Stimulated activated CD4-positive, alpha-beta T cell treated with anti-CD3 and anti-CD28 coated beads, Interleukin-1b, Interleukin-23, amount 100 ng/mL, for 4 hours (primary cell): Measurements from ENCODE around the gene LASP1NB.
"Not testable (repeated sequence)": the region's sequence is repeated elsewhere in the genome, so short reads cannot be mapped to it uniquely, and the experiment has no call there.

Experiments
- DNase-seq, 2 donors: peaks; one replicate each; pipeline ENCODE4 v3.0.0-alpha.2; 2020; ENCODE audit warnings: low read depth in 2 of 2

The LASP1NB gene

GRCh38 chr17:38961413-38961812 is 36.0 kb downstream of the LASP1NB start:
- no peak for DNase-seq

DNA sequence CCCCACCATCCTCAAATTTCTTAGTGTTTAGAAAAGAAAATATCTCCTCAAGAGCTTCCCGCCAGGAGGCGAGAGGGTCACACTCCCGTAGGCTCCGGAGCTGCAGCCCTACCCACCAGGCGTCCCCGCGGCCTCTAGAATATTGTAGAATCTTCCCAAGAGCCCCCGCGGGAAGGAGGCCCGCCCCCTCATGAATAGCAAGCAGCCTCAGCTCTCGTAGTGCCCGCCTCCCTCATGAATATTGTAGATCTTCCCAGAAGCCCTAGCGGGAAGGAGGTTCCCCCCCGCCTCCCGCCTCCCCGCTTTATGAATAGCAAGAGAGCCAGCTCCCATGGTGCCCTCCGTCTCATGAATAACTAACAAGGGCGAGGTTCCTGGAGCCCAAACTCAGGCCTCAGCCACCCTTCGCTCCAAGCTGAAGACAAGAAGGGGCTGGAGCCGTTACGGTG is 41.9 kb downstream of the LASP1NB start, which contains the start of gene FBXO47:
Gene FBXO47, minus strand, starts transcription at position 114 of the 449 bp plus-strand sequence. CDS start 4,378 bp downstream, outside the sequence.
- DNase-seq: peak; percentile 67 to 69

DNA sequence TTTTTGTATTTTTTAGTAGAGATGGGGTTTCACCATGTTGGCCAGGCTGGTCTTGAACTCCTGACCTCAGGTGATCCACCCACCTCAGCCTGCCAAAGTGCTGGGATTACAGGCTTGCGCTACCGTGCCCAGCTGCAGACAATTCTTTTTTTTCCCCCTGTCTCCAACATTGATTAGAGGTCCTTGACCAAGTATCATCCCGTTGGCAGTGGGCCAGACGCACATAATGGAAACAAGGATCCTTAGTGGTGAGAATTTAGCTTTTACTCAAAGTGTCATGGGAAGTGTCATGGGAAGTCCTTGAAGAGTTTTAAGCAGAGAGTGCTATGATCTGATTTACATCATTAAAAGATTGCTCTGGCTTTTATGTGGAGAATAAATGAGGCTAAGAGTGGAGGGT is 43.9 kb downstream of the LASP1NB start:
- DNase-seq: no peak

DNA sequence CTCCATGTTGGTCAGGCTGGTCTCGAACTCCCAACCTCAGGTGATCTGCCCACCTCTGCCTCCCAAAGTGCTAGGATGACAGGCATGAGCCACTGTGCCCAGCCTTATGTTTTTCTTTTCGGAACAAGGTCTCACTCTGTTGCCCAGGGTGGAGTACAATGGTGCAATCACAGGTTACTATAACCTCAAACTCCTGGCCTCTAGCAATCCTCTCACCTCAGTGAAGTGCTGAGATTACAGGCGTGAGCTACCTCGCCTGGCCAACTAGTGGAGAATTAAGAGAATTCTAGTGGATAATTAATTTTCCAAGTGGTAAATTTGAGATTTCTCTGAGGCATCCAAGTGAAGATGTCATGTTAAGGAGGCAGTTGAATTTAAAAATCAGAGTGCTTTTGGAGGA is 44.7 kb downstream of the LASP1NB start:
- DNase-seq: no peak

- DNase-seq: no peak
These were observed 45.4 kb downstream of the LASP1NB start for GRCh38 chr17:38970804-38971203.

DNA sequence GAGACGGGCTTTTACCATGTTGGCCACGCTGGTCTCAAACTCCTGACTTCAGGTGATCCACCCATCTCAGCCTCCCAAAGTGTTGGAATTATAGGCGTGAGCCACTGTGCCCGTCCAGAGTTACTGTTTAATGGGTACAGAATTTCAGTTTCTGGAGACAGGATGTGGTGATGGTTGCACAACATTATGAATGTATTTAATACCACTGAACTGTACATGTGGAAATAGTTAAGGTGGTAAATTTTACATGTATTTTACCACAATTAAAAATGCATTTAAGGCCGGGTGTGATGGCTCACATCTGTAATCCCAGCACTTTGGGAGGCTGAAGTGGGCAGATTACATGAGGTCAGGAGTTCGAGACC is 50.8 kb downstream of the LASP1NB start:
- not testable (repeated sequence) for DNase-seq

GRCh38 chr17:38978180-38978579 is 52.8 kb downstream of the LASP1NB start:
- DNase-seq: no peak
